KMS-11 (cell line): Measurements from ENCODE around the gene DLK1.

Experiments used
- H2AFZ ChIP-seq: fragments of 200-600 bp; sonication (generic); 2 replicates; pipeline ENCODE4 v1.6.1; 2016; ENCODE audit warnings: antibody characterized with exemption, mixed run types, low read depth
- H3K27ac ChIP-seq: fragments of 200-600 bp; sonication (generic); 2 replicates; pipeline ENCODE4 v1.6.1; 2016; ENCODE audit warnings: mild to moderate bottlenecking, mixed run types
- H3K27me3 ChIP-seq: fragments of 200-600 bp; sonication (generic); 2 replicates; pipeline ENCODE4 v1.6.1; 2017; ENCODE audit warnings: mild to moderate bottlenecking, low read depth, mixed run types, moderate library complexity; ENCODE audit not compliant: insufficient read depth
- H3K36me3 ChIP-seq: fragments of 200-600 bp; sonication (generic); 2 replicates; pipeline ENCODE4 v1.6.1; 2017; ENCODE audit warnings: mild to moderate bottlenecking, mixed run types; ENCODE audit not compliant: insufficient read depth
- H3K4me1 ChIP-seq: fragments of 200-600 bp; sonication (generic); 2 replicates; pipeline ENCODE4 v1.6.1; 2016; ENCODE audit warnings: mild to moderate bottlenecking, low read depth, mixed run types; ENCODE audit not compliant: poor library complexity, severe bottlenecking
- H3K4me2 ChIP-seq: fragments of 200-600 bp; sonication (generic); 2 replicates; pipeline ENCODE4 v1.7.0; 2016; ENCODE audit warnings: mild to moderate bottlenecking, mixed run types
- H3K4me3 ChIP-seq: fragments of 200-600 bp; sonication (generic); IDR thresholded peaks from 2 replicates; pipeline ENCODE4 v1.6.1; 2017; ENCODE audit warnings: low read depth, low read length, mixed read lengths; ENCODE audit not compliant: insufficient read depth
- H3K79me2 ChIP-seq: fragments of 200-600 bp; sonication (generic); 2 replicates; pipeline ENCODE4 v1.6.1; 2016; ENCODE audit warnings: low read depth, mixed run types; ENCODE audit not compliant: insufficient read depth
- H3K9ac ChIP-seq: fragments of 200-600 bp; sonication (generic); 2 replicates; pipeline ENCODE4 v1.6.1; 2016; ENCODE audit warnings: mild to moderate bottlenecking, mixed run types
- H4K20me1 ChIP-seq: fragments of 200-600 bp; sonication (generic); 2 replicates; pipeline ENCODE4 v1.6.1; 2016; ENCODE audit warnings: mild to moderate bottlenecking, mixed run types; ENCODE audit not compliant: insufficient read depth
- CTCF ChIP-seq: fragments of 200-600 bp; sonication (generic); conservative IDR thresholded peaks from 2 replicates; pipeline ENCODE4 v1.6.1; 2017; ENCODE audit warnings: low read depth, mild to moderate bottlenecking, antibody characterized with exemption, low read length, moderate library complexity, mixed read lengths

The DLK1 gene

GRCh38 chr14:100785626-100786025 lies 58.9 kb downstream of the DLK1 start:
- no peaks in the 10 kb centered on the region for H3K79me2 ChIP-seq
- no peak for TF ChIP-seq CTCF
- no peaks in the 10 kb centered on the region for H3K36me3 ChIP-seq
- H3K4me1 ChIP-seq: no peaks in the 10 kb centered on the region
- H3K9ac ChIP-seq: no peak overlapping the region
- no peak overlapping the region for H3K4me3 ChIP-seq
- H4K20me1 ChIP-seq: no peaks in the 10 kb centered on the region
- H3K27me3 ChIP-seq: peaks cover 8% of the 10 kb centered on the region; the same call in 1 of the 2 replicates
- no peak overlapping the region for H3K27ac ChIP-seq
- H3K4me2 ChIP-seq: no peak overlapping the region
- no peak overlapping the region for H2AFZ ChIP-seq

- Histone ChIP-seq H3K4me1 (no peaks in the 10 kb centered on the region), H3K27ac (no peak overlapping the region), H3K36me3 (no peaks in the 10 kb centered on the region), H4K20me1 (no peaks in the 10 kb centered on the region), H3K27me3 (peaks cover 6% of the 10 kb centered on the region; the same call in 1 of the 2 replicates), H3K9ac (no peak overlapping the region), H3K4me2 (no peak overlapping the region), H3K4me3 (no peak overlapping the region), H3K79me2 (no peaks in the 10 kb centered on the region), H2AFZ (no peak overlapping the region)
- TF ChIP-seq CTCF: no peak
Observed at GRCh38 chr14:100786131-100786530, 59.4 kb downstream of the DLK1 start.

- H3K27ac ChIP-seq: no peak overlapping the region
- no peaks in the 10 kb centered on the region for H3K36me3 ChIP-seq
- no peaks in the 10 kb centered on the region for H3K79me2 ChIP-seq
- H3K27me3 ChIP-seq: peaks cover 6% of the 10 kb centered on the region; the same call in 1 of the 2 replicates
- H4K20me1 ChIP-seq: no peaks in the 10 kb centered on the region
- no peaks in the 10 kb centered on the region for H3K4me1 ChIP-seq
- H3K4me3 ChIP-seq: no peak overlapping the region
- TF ChIP-seq CTCF: no peak
- no peak overlapping the region for H3K9ac ChIP-seq
- no peak overlapping the region for H3K4me2 ChIP-seq
- H2AFZ ChIP-seq: no peak overlapping the region
Observed at GRCh38 chr14:100786576-100787219, 60.0 kb downstream of the DLK1 start.

- no peaks in the 10 kb centered on the region for H3K36me3 ChIP-seq
- H3K4me2 ChIP-seq: no peak overlapping the region
- no peaks in the 10 kb centered on the region for H3K4me1 ChIP-seq
- H3K27me3 ChIP-seq: peaks cover 6% of the 10 kb centered on the region; the same call in 1 of the 2 replicates
- H3K9ac ChIP-seq: no peak overlapping the region
- no peaks in the 10 kb centered on the region for H3K79me2 ChIP-seq
- no peak overlapping the region for H3K27ac ChIP-seq
- no peak overlapping the region for H3K4me3 ChIP-seq
- no peak for TF ChIP-seq CTCF
- no peaks in the 10 kb centered on the region for H4K20me1 ChIP-seq
- H2AFZ ChIP-seq: no peak overlapping the region
Observed at GRCh38 chr14:100787659-100788058, 61.0 kb downstream of the DLK1 start.
